Transverse colon (tissue), 4 donors: Measurements from ENCODE around the gene PLCD1. TPM values are rescaled to one million over a fixed set of nuclear protein-coding genes. Genes with fewer than 3 reads are reported as not detected.
A peak's percentile ranks its signal among the peaks of the same experiment; 100 is the strongest.

Experiments
- DNase-seq: peaks from one replicate; pipeline ENCODE4 v3.0.0-alpha.2; 2019
- H3K27ac ChIP-seq, 4 donors: fragments of 200-600 bp; sonication (generic); 2 replicates each; pipeline ENCODE4 v1.5.1; 2016 to 2018; ENCODE audit warnings: inconsistent platforms in 4 of 4
- H3K27me3 ChIP-seq: fragments of 200-600 bp; sonication (generic); 2 replicates; pipeline ENCODE4 v1.5.1; 2017; ENCODE audit warnings: inconsistent platforms
- H3K36me3 ChIP-seq, 4 donors: fragments of 200-600 bp; sonication (generic); 2 replicates each; pipeline ENCODE4 v1.5.1; 2017 to 2019; ENCODE audit warnings: inconsistent platforms in 4 of 4
- H3K4me1 ChIP-seq, 4 donors: fragments of 200-600 bp; sonication (generic); 2 replicates each; pipeline ENCODE4 v1.5.1; 2017 to 2020; ENCODE audit warnings: inconsistent platforms in 4 of 4
- H3K4me3 ChIP-seq, 4 donors: fragments of 200-600 bp; sonication (generic); 1 replicate in 1 of 4; 2 replicates in 3 of 4; pipeline versions ENCODE4 v1.5.1 to v1.6.1; 2017 to 2019; ENCODE audit warnings: inconsistent platforms in 4 of 4
- H3K9me3 ChIP-seq, 2 donors: fragments of 200-600 bp; sonication (generic); 2 replicates each; pipeline ENCODE4 v1.5.1; 2017 to 2019; ENCODE audit warnings: inconsistent platforms in 2 of 2
- CTCF ChIP-seq, 5 experiments: fragments of 200-600 bp in 3 of 5; fragments of 450-650 bp in 2 of 5; sonication (generic) in 3 of 5; IDR thresholded peaks; 1 replicate in 2 of 5; 2 replicates in 3 of 5; pipeline ENCODE4 v1.5.1; 2016 to 2017; ENCODE audit warnings: antibody characterized with exemption in 5 of 5, inconsistent platforms in 3 of 5, mild to moderate bottlenecking in 2 of 5, moderate library complexity in 1 of 5
- EP300 ChIP-seq: sonication (generic); formaldehyde crosslinking; IDR thresholded peaks from one replicate; pipeline ENCODE4 v1.6.1; 2017; ENCODE audit warnings: antibody characterized with exemption, low read depth
- POLR2A ChIP-seq: fragments of 450-650 bp; IDR thresholded peaks from one replicate; pipeline ENCODE4 v1.6.1; 2016; ENCODE audit warnings: antibody characterized with exemption, mild to moderate bottlenecking, moderate library complexity
- POLR2AphosphoS5 ChIP-seq, 3 donors: sonication (generic); formaldehyde crosslinking; IDR thresholded peaks; one replicate each; pipeline ENCODE4 v1.6.1; 2016; ENCODE audit warnings: antibody characterized with exemption in 3 of 3
- WGBS, 2 donors: methylation state at CpG; one replicate each; pipeline ENCODE4 v1.1.5; 2018; ENCODE audit warnings: low coverage in 1 of 2; 5-methylcytosine and 5-hydroxymethylcytosine counted together
- in situ Hi-C, 4 donors: fragments of 200-750 bp; cut with MboI; loops; one replicate each; pipeline versions ENCODE4 v1.15.0 to v1.15.1; 2017; ENCODE audit warnings: low sequenced_read_pairs in 3 of 4, low pct_ligation_motif_present in 1 of 4, low pct_unique_long_range_greater_than_20kb in 1 of 4
- intact Hi-C: fragments of 100-400 bp; cut with DNase I; formaldehyde crosslinking; loops from one replicate; pipeline ENCODE4 v1.15.1; 2023; ENCODE audit warnings: low total_unique reads
- total RNA-seq, 4 donors: library from RNA; depleted of rRNA; stranded (reverse); fragments of >200 nt; gene quantifications; one replicate each; pipeline ENCODE4 v1.1.0, GENCODE V29; 2016

PLCD1 gene
- total RNA-seq, 4 donors from 2014 or later, result 21.1 to 126 (median 91.4) TPM

- H3K27ac ChIP-seq, result peak overlapping the region; percentile 5 to 88 (median 85)
- peaks cover 16 to 36% (median 28%) of the 10 kb centered on the region in 4 donors for H3K4me1 ChIP-seq
- peaks cover 0 to 13% (median 0%) of the 10 kb centered on the region in 4 donors for H3K36me3 ChIP-seq
- 80% methylated on average over 5 of the region's 5 CpGs; no CpG with 5 or more reads in 1 of the 2 donors for WGBS, 2 donors
- no peak for DNase-seq
- no peaks in the 10 kb centered on the region for H3K9me3 ChIP-seq
- in situ Hi-C loops, result no loop called here
- intact Hi-C loops, result no loop called here
- H3K27me3 ChIP-seq, result no peaks in the 10 kb centered on the region
- no peak overlapping the region for H3K4me3 ChIP-seq
- TF ChIP-seq CTCF (IDR thresholded peaks at IDR 0.05) (no peak), POLR2A (no peak), POLR2AphosphoS5 (IDR thresholded peaks at IDR 0.05) (no peak), EP300 (no peak)
Observed at GRCh38 chr3:38006031-38006430, 23.4 kb downstream of the PLCD1 start.

- intact Hi-C loops (no loop called here), in situ Hi-C loops (no loop called here)
- H3K27ac ChIP-seq, result peak overlapping the region; percentile 80 to 88 (median 85)
- no peaks in the 10 kb centered on the region for H3K9me3 ChIP-seq
- peak; percentile 67 for DNase-seq
- WGBS, 2 donors, result 38 to 60% methylated on average over 4 to 15 of the region's 15 CpGs
- no peak for TF ChIP-seq POLR2A
- peak in 1 of 3 donors; percentile 3 for TF ChIP-seq POLR2AphosphoS5 (IDR thresholded peaks at IDR 0.05)
- no peaks in the 10 kb centered on the region for H3K27me3 ChIP-seq
- peaks cover 0 to 13% (median 0%) of the 10 kb centered on the region in 4 donors for H3K36me3 ChIP-seq
- H3K4me3 ChIP-seq, result no peak overlapping the region
- peaks cover 16 to 36% (median 28%) of the 10 kb centered on the region in 4 donors for H3K4me1 ChIP-seq
Observed at GRCh38 chr3:38005076-38006020, 24.1 kb downstream of the PLCD1 start.

- in situ Hi-C loops, result no loop called here
- 62% methylated on average over 13 of the region's 14 CpGs; no CpG with 5 or more reads in 1 of the 2 donors for WGBS, 2 donors
- TF ChIP-seq EP300, result peak; percentile 62
- TF ChIP-seq POLR2A, result no peak
- peak; percentile 54 to 91 (median 73) for TF ChIP-seq CTCF (IDR thresholded peaks at IDR 0.05)
- TF ChIP-seq POLR2AphosphoS5 (IDR thresholded peaks at IDR 0.05), result peak in 2 of 3 donors; percentile 46 to 70
- peaks cover 16 to 36% (median 28%) of the 10 kb centered on the region in 4 donors for H3K4me1 ChIP-seq
- H3K36me3 ChIP-seq, result peaks cover 0 to 13% (median 0%) of the 10 kb centered on the region in 4 donors
- DNase-seq, result peak; percentile 94
- no peaks in the 10 kb centered on the region for H3K9me3 ChIP-seq
- no peaks in the 10 kb centered on the region for H3K27me3 ChIP-seq
- no peak overlapping the region for H3K4me3 ChIP-seq
- intact Hi-C loops, result no loop called here
- H3K27ac ChIP-seq, result peak overlapping the region; percentile 80 to 88 (median 85)
Observed at GRCh38 chr3:38004415-38005075, 24.9 kb downstream of the PLCD1 start.

- Histone ChIP-seq H3K27me3 (no peaks in the 10 kb centered on the region), H3K4me1 (peaks cover 16 to 39% (median 32%) of the 10 kb centered on the region in 4 donors), H3K36me3 (peaks cover 0 to 13% (median 0%) of the 10 kb centered on the region in 4 donors), H3K4me3 (no peak overlapping the region), H3K27ac (peak overlapping the region; percentile 80 to 88 (median 85)), H3K9me3 (no peaks in the 10 kb centered on the region)
- intact Hi-C loops, result no loop called here
- WGBS, 2 donors, result 59% methylated on average over 10 of the region's 11 CpGs; no CpG with 5 or more reads in 1 of the 2 donors
- in situ Hi-C loops, result no loop called here
- TF ChIP-seq POLR2A (no peak), EP300 (no peak), POLR2AphosphoS5 (IDR thresholded peaks at IDR 0.05) (no peak), CTCF (IDR thresholded peaks at IDR 0.05) (no peak)
- DNase-seq, result peak; percentile 68
Observed at GRCh38 chr3:38003817-38004414, 25.5 kb downstream of the PLCD1 start.
